NCI-H82 (cell line): Measurements from ENCODE around the gene NCBP2.

Experiments
- DNase-seq: peaks from one replicate; lab custom pipeline; 2025; lab: John Stamatoyannopoulos, UW

Gene NCBP2

GRCh38 chr3:196968233-196969133 lies 26.2 kb upstream of the NCBP2 start, which contains the start of gene PIGZ:
Gene PIGZ, minus strand, starts transcription at chr3:196968833. Its CDS starts 16,802 bp downstream, at chr3:196952031.
- peak; percentile 69 for DNase-seq

GRCh38 chr3:196967412-196968232 lies 25.3 kb upstream of the NCBP2 start:
- no peak for DNase-seq

GRCh38 chr3:196966526-196967401 lies 24.4 kb upstream of the NCBP2 start:
- no peak for DNase-seq

GRCh38 chr3:196965804-196966173 lies 23.5 kb upstream of the NCBP2 start:
- no peak for DNase-seq

- DNase-seq = no peak
These were observed 22.9 kb upstream of the NCBP2 start for GRCh38 chr3:196965112-196965803.

GRCh38 chr3:196963631-196963953 lies 21.3 kb upstream of the NCBP2 start:
- DNase-seq = no peak

- no peak for DNase-seq
These were observed 20.8 kb upstream of the NCBP2 start for GRCh38 chr3:196962930-196963630.

GRCh38 chr3:196962108-196962929 lies 20.0 kb upstream of the NCBP2 start:
- peak; percentile 99 for DNase-seq

GRCh38 chr3:196954832-196955231 lies 12.5 kb upstream of the NCBP2 start:
- DNase-seq = no peak

- no peak for DNase-seq
These were observed 9.0 kb upstream of the NCBP2 start for GRCh38 chr3:196951371-196951770.

- no peak for DNase-seq
These were observed 7.4 kb upstream of the NCBP2 start for GRCh38 chr3:196949750-196950149.

GRCh38 chr3:196949285-196949619 lies 6.9 kb upstream of the NCBP2 start:
- DNase-seq = no peak

GRCh38 chr3:196948442-196949284 lies 6.3 kb upstream of the NCBP2 start:
- peak; percentile 73 for DNase-seq

- no peak for DNase-seq
These were observed 5.6 kb upstream of the NCBP2 start for GRCh38 chr3:196947860-196948441.

- DNase-seq = peak; percentile 45
These were observed 5.0 kb upstream of the NCBP2 start for GRCh38 chr3:196947136-196947859.

GRCh38 chr3:196944037-196944790 lies 1.9 kb upstream of the NCBP2 start:
- peak; percentile 92 for DNase-seq

- DNase-seq = peak; percentile 67
These were observed 568 bp upstream of the NCBP2 start for GRCh38 chr3:196942915-196943277.
